BLaER1 treated with 17β-estradiol and CSF1 and Interleukin-3, amounts not matched to agents 10 nM and 100 nM (cell line): ENCODE measurements around the gene LTF.

Source experiments
- H3K27ac ChIP-seq, 11 experiments: shearing (Covaris generic); formaldehyde crosslinking; 2 replicates each; pipeline ENCODE4 v1.8.1; 2022
- H3K27me3 ChIP-seq, 11 experiments: shearing (Covaris generic); formaldehyde crosslinking; 2 replicates each; pipeline ENCODE4 v1.8.1; 2022
- H3K36me3 ChIP-seq, 11 experiments: shearing (Covaris generic); formaldehyde crosslinking; 2 replicates each; pipeline ENCODE4 v1.8.1; 2022
- H3K4me1 ChIP-seq, 10 experiments: shearing (Covaris generic); formaldehyde crosslinking; 2 replicates each; pipeline ENCODE4 v1.8.1; 2022
- H3K4me2 ChIP-seq, 11 experiments: shearing (Covaris generic); formaldehyde crosslinking; 2 replicates each; pipeline ENCODE4 v1.8.1; 2022
- H3K4me3 ChIP-seq, 10 experiments: shearing (Covaris generic); formaldehyde crosslinking; 2 replicates each; pipeline ENCODE4 v1.8.1; 2022
- H3K9ac ChIP-seq, 11 experiments: shearing (Covaris generic); formaldehyde crosslinking; 2 replicates each; pipeline ENCODE4 v1.8.1; 2022
- H3K9me3 ChIP-seq, 11 experiments: shearing (Covaris generic); formaldehyde crosslinking; replicated peaks in 1 of 11; 2 replicates each; pipeline ENCODE4 v1.8.1; 2022
- H4K20me1 ChIP-seq, 11 experiments: shearing (Covaris generic); formaldehyde crosslinking; 2 replicates each; pipeline ENCODE4 v1.8.1; 2022
- Cebpa-rat ChIP-seq, 11 experiments: shearing (Covaris generic); IDR thresholded peaks; 2 replicates each; pipeline ENCODE4 v1.8.1; 2022

LTF gene

DNA sequence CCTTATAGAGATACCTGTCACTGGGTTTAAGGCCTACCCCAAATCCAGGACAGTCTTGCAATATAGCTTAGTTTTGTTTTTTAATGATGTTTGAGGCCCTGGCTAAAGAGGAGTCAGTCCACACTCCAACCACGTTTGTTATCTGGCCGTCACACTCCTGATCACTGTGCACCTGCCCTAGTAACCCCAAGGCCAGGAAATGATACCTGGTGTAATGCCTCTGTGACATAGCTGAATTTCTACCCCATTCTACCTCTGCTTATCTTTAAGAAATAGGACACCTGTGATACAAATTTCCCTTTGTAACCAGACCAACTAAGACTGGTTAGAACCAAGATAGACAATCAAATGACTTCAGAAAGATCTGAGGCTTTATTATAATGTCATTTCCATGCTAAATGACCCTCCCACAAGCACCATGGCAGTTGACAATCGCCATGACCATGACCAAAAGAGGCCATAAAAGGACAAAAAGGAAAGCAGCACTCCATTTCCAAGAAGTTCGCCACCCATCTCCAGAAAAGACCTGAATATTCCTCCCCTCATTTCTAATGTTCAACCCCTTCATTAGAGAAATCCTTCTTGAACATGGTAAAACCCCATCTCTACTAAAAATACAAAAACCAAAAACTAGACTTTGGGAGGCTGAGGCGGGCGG, 28.3 kb upstream of the LTF start:
- Histone ChIP-seq H3K9me3 (peaks cover 0 to 13% (median 9%) of the 10 kb centered on the region in 11 experiments; a peak in 10 of 22 replicates), H3K27me3 (no peaks in the 10 kb centered on the region), H3K4me2 (peak overlapping the region in 3 of 11 experiments; percentile 54 to 88 (median 57); a peak in 4 of 22 replicates), H3K4me1 (peaks cover 23 to 59% (median 52%) of the 10 kb centered on the region in 10 experiments), H3K9ac (no peak overlapping the region), H3K4me3 (no peak overlapping the region), H4K20me1 (no peaks in the 10 kb centered on the region), H3K36me3 (no peaks in the 10 kb centered on the region), H3K27ac (peak overlapping the region in 4 of 11 experiments; percentile 7 to 75 (median 70); a peak in 7 of 22 replicates)
- TF ChIP-seq Cebpa-rat (IDR thresholded peaks at IDR 0.05), result no peak

DNA sequence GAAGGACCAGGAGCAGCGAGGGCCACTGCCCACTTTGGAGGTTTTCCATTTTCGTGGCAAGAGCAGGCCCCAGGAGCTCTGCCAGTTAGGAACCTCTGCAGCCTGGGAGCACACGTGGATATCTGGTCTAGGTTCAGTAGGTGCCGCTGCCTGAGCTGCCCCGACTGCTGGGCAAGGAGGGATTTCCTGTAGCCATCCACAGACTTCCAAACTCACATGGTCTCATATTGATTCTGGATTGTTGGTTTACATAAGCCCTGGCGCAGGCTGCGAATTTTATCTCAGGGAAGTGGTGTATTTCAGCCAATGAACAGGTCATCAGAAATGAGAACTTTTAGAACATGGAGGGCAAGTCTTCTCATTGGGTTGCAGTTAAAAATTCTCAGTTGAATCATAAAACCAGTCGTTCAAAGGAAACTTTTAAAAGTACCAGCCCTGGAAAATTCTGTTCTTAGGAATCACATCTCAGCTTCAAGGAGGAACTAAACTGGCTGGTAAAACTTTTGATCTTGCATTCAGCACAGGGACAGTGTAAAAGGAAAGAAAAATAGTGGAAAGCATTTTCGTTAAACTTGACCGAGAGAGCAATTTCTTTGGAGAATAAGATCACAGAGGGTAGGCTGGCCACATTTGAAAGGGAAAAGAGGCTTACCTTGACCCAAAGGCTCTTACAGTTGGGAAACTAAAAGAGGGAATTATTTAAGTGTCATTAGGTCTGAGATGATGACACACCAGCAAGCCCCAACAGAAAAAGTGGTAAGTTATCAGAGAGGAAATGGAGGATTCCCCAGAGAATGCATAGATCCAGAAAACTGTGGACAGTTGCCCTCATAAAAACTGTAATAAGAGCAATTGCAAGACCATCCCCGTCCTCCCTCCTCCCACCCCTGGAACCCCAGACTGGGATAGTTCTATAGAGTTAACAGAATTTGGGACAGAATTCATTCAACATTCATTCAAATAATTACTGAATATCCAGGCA, 26.7 kb upstream of the LTF start:
- peak overlapping the region in 4 of 11 experiments; percentile 21 to 39 (median 32); a peak in 8 of 22 replicates for H3K9ac ChIP-seq
- peaks cover 0 to 13% (median 9%) of the 10 kb centered on the region in 11 experiments; a peak in 10 of 22 replicates for H3K9me3 ChIP-seq
- peak overlapping the region in 8 of 11 experiments; percentile 3 to 75 (median 63); a peak in 15 of 22 replicates for H3K27ac ChIP-seq
- H3K4me1 ChIP-seq, result peaks cover 23 to 50% (median 45%) of the 10 kb centered on the region in 10 experiments
- peak overlapping the region; percentile 32 to 88 (median 65); a peak in 21 of 22 replicates for H3K4me2 ChIP-seq
- no peak for TF ChIP-seq Cebpa-rat (IDR thresholded peaks at IDR 0.05)
- no peaks in the 10 kb centered on the region for H4K20me1 ChIP-seq
- H3K4me3 ChIP-seq, result no peak overlapping the region
- H3K36me3 ChIP-seq, result no peaks in the 10 kb centered on the region
- no peaks in the 10 kb centered on the region for H3K27me3 ChIP-seq

DNA sequence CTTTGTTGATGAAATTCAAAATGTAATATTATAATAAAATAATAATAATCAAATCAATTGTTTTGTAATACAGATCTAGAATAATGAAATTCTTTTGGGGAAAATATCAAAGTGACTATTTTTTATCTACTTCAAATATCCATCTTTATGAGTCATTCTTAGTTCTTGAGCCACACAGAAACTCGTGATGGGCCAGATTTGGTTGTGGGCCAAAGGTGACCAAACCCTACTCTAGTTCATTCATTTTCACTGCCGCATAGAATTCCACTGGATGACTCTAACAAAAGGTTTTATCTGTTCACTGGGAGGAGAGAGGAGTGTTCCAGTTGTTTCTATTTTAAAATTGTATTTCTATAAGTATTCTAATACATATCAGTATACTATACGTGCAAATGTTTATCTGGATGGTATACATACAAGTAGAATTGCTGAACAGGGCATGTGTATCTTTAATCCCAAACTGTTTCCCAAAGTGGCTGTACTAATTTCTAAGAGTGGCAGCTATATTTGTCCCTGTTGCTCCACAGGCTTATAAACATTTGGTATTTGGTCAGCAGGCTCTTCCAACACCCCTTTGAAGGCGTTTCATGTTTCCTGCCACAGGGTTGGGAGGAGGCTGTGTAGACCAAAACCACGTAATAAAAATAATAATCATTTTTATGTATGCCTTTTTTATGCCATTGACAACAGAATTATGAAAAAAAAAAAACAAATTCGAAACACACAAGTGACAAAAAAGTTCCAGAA, 25.8 kb upstream of the LTF start:
- peaks cover 23 to 44% (median 40%) of the 10 kb centered on the region in 10 experiments for H3K4me1 ChIP-seq
- H3K36me3 ChIP-seq, result no peaks in the 10 kb centered on the region
- no peaks in the 10 kb centered on the region for H3K27me3 ChIP-seq
- no peak overlapping the region for H3K4me3 ChIP-seq
- H3K27ac ChIP-seq, result peak overlapping the region in 7 of 11 experiments; percentile 48 to 75 (median 65); a peak in 14 of 22 replicates
- peak overlapping the region; percentile 32 to 88 (median 65); a peak in 20 of 22 replicates for H3K4me2 ChIP-seq
- peak overlapping the region in 4 of 11 experiments; percentile 21 to 39 (median 32); a peak in 6 of 22 replicates for H3K9ac ChIP-seq
- no peak for TF ChIP-seq Cebpa-rat (IDR thresholded peaks at IDR 0.05)
- peaks cover 0 to 13% (median 9%) of the 10 kb centered on the region in 11 experiments; a peak in 10 of 22 replicates for H3K9me3 ChIP-seq
- H4K20me1 ChIP-seq, result no peaks in the 10 kb centered on the region

DNA sequence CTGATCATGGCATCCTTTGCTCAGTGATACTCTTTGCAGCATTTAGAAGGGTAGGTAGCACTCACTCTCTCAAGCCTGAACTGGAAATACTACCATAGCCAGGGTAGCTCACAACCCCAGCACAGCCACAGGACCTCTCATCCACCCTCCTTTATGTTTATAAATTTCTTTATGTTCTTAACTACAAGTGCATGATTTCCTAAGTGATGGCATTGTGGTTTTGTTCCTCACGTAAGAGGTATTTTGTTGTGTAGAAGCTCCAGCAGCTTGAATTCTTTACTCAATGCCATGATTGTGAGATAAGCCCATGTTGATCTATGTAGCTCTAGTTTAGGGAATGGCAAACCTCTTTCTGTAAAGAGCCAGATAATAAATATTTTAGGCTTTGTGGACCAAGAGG, 25.2 kb upstream of the LTF start:
- Histone ChIP-seq H3K4me1 (peaks cover 23 to 46% (median 41%) of the 10 kb centered on the region in 10 experiments), H3K4me3 (no peak overlapping the region), H3K4me2 (peak overlapping the region in 9 of 11 experiments; percentile 68 to 91 (median 81); a peak in 17 of 22 replicates), H4K20me1 (no peaks in the 10 kb centered on the region), H3K9ac (peak overlapping the region in 4 of 11 experiments; percentile 15 to 57 (median 38); a peak in 6 of 22 replicates), H3K27me3 (no peaks in the 10 kb centered on the region), H3K9me3 (peaks cover 0 to 13% (median 9%) of the 10 kb centered on the region in 11 experiments; a peak in 10 of 22 replicates), H3K27ac (peak overlapping the region in 6 of 11 experiments; percentile 41 to 75 (median 58); a peak in 10 of 22 replicates), H3K36me3 (no peaks in the 10 kb centered on the region)
- TF ChIP-seq Cebpa-rat (IDR thresholded peaks at IDR 0.05), result no peak

DNA sequence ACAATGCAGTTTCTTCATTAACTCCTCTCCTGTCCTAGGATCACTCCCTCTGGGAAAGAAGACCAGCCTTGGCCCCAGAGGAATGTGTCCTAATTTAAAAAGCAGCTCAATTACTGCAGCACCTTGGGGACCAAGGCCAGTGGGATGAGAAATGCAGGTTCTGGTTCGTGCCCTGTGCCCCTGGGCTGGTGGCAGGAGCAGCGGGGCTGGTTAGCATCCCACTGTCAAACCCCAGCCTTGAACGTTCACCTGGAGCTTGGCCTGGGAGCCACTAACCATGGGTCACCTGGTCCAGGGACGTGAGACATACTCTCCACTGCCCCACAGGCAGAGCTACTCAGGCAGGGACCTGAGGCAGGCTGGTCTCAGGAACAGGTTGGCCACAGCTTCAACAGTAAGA, 24.7 kb upstream of the LTF start:
- peaks cover 0 to 13% (median 9%) of the 10 kb centered on the region in 11 experiments; a peak in 10 of 22 replicates for H3K9me3 ChIP-seq
- peak overlapping the region in 6 of 11 experiments; percentile 41 to 75 (median 58); a peak in 11 of 22 replicates for H3K27ac ChIP-seq
- H3K4me3 ChIP-seq, result no peak overlapping the region
- peaks cover 23 to 46% (median 41%) of the 10 kb centered on the region in 10 experiments for H3K4me1 ChIP-seq
- H3K27me3 ChIP-seq, result no peaks in the 10 kb centered on the region
- H3K4me2 ChIP-seq, result peak overlapping the region; percentile 68 to 93 (median 82); a peak in 21 of 22 replicates
- peak overlapping the region in 4 of 11 experiments; percentile 15 to 57 (median 38); a peak in 7 of 22 replicates for H3K9ac ChIP-seq
- no peak for TF ChIP-seq Cebpa-rat (IDR thresholded peaks at IDR 0.05)
- no peaks in the 10 kb centered on the region for H3K36me3 ChIP-seq
- no peaks in the 10 kb centered on the region for H4K20me1 ChIP-seq

DNA sequence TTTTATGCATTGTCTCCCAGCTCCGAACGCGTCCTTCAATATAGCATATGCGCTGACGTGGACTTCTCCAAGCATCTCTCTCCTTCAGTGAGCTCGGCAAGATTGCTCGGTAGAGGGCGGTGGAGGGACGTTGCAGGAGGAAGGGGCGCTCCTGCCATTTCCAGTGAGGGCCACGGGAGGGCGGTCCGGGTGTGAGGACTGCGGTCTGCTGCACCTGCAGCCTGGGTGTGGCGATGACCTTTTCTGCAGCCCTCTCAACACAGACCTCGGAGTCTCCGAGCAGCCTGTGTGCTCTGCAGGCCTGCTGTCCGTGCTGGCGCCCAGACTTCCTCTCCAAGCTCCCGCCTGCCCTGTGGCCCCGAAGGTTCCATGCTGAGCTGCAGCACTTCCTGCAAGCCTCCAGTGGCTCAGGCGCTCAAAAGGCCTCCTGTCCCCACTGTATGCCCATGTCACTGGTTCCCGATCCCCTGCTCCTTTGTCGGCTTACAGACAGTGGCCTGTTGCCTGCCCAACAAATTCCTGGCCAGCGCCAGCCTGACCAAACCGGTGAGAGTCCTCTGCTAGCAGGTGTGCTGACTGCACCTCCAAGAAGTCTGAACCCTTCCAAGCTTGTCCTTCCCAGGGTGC, 24.1 kb upstream of the LTF start:
- Histone ChIP-seq H3K27ac (peak overlapping the region in 6 of 11 experiments; percentile 41 to 75 (median 58); a peak in 11 of 22 replicates), H4K20me1 (no peaks in the 10 kb centered on the region), H3K9ac (peak overlapping the region in 4 of 11 experiments; percentile 15 to 57 (median 38); a peak in 7 of 22 replicates), H3K4me3 (peak overlapping the region in 3 of 10 experiments; percentile 36 to 41 (median 39); a peak in 3 of 20 replicates), H3K4me1 (peaks cover 23 to 46% (median 41%) of the 10 kb centered on the region in 10 experiments), H3K27me3 (no peaks in the 10 kb centered on the region), H3K9me3 (peaks cover 0 to 13% (median 8%) of the 10 kb centered on the region in 11 experiments; a peak in 9 of 22 replicates), H3K4me2 (peak overlapping the region; percentile 68 to 93 (median 82)), H3K36me3 (no peaks in the 10 kb centered on the region)
- TF ChIP-seq Cebpa-rat (IDR thresholded peaks at IDR 0.05), result no peak

DNA sequence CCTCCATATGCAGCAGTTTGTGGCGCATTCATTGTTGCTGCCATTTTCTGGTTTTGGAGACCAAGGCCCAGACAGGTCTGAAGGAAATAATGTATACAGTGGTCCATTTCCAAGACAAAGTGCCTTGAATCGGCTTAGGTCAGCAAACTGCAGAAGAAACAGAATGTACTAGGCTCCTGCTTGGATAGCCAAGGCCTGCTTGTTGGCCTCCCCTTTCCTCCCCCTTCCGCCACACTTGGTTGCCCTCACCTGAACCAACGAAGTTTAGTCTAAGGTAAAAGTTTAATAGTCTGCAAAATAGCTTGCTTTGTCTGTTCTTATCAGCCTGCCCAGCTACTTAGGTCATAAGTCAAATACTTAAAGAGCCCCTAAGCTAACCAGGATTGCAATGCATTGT, 21.1 kb upstream of the LTF start:
- Histone ChIP-seq H3K9me3 (no peaks in the 10 kb centered on the region), H3K9ac (no peak overlapping the region), H4K20me1 (no peaks in the 10 kb centered on the region), H3K4me3 (no peak overlapping the region), H3K4me1 (peaks cover 9 to 27% (median 21%) of the 10 kb centered on the region in 10 experiments; a peak in 19 of 20 replicates), H3K36me3 (no peaks in the 10 kb centered on the region), H3K27me3 (no peaks in the 10 kb centered on the region), H3K27ac (no peak overlapping the region), H3K4me2 (peak overlapping the region in 2 of 11 experiments; percentile 14 to 19; a peak in 2 of 22 replicates)
- TF ChIP-seq Cebpa-rat (IDR thresholded peaks at IDR 0.05), result no peak
